HG02981 (cell line): ENCODE results near the gene STON2.

Source experiments
- ATAC-seq: cut with Tn5 transposase; IDR thresholded peaks from one replicate; pipeline ENCODE4 v1.9.1; 2021; ENCODE audit warnings: mild to moderate bottlenecking, moderate library complexity; ENCODE audit not compliant: unreplicated experiment

Gene STON2

GRCh38 chr14:81340201-81340600, 59.9 kb downstream of the STON2 start:
- ATAC-seq: no peak

DNA sequence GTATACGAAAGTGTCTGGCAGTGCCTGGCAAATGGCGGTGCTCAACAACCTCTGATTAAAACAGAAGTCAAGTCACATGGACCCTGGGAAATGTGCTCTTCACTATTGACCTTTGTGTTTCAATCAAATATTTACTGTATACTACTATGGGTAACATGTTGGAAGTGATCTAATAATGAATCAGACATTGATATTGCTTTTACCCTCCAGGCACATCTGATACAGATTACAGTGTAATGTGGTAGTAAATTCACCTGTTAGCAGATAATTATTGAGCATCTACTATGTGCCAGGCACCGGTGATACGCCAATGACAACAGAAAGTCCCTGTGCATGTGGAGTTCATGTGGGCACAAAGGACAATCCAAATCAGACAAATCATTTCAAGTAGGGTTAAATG, 63.1 kb downstream of the STON2 start:
- ATAC-seq: no peak

DNA sequence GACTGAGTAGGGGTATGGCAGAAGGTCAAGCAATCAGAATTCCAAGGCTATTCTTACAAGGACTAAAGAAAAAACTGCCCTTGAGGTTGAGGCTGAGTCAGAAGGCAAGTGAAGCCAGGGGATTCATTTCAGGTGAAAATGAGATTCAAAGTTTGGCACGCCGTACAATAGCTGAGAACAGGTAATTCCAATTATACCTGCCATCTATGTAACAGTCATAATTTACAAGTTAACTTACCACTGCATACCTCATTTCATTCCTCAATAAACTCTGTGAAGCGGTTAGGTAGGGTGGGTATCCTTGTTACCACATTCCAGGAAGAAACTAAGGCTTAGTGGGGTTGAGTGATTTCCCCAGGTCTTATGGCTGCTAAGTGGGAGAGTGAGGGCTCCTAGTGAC, 64.1 kb downstream of the STON2 start:
- ATAC-seq: no peak

DNA sequence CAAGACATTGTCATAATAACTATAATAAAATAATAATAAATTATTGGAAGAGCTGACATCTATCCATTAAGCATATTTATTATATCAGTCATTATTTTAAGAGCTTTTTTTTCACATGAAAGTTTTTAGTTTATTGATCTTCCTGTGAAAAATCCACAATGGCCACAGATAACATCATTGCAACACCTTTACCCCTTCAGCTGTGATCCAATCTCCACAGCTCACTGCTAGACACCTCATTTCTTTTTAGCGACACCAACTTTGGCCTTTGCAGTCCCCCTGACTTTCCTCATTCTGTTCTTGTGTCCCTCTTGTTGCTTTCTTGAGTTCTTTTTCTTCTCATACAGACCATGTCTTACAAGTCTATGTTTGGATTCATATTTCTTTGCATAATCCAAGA, 67.4 kb downstream of the STON2 start:
- no peak for ATAC-seq

- no peak for ATAC-seq
These were observed 68.7 kb downstream of the STON2 start for GRCh38 chr14:81331229-81332021.

DNA sequence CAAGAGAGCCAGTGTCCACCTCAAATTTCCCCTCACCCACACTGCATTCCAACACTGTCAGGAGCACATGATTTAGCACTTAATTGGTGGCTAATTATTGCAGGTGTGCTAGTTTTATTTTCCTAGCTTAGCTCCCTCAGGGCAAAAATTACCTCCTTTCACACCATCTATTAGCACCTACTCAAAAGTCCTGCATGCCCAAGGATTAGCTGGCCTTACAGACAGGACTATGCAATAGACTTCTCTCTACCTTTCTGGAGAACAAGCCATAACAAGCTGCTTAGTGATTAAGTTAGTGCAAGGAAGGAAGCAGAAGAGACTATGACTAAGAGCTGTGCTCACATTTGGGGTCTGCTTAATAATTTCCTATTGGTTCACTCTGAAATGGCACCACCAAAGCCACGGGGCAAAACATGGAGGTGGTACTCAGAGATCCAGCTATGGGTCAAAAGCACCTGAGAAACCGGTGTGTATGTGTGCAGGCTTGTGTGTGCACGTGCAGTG, 69.5 kb downstream of the STON2 start:
- no peak for ATAC-seq

DNA sequence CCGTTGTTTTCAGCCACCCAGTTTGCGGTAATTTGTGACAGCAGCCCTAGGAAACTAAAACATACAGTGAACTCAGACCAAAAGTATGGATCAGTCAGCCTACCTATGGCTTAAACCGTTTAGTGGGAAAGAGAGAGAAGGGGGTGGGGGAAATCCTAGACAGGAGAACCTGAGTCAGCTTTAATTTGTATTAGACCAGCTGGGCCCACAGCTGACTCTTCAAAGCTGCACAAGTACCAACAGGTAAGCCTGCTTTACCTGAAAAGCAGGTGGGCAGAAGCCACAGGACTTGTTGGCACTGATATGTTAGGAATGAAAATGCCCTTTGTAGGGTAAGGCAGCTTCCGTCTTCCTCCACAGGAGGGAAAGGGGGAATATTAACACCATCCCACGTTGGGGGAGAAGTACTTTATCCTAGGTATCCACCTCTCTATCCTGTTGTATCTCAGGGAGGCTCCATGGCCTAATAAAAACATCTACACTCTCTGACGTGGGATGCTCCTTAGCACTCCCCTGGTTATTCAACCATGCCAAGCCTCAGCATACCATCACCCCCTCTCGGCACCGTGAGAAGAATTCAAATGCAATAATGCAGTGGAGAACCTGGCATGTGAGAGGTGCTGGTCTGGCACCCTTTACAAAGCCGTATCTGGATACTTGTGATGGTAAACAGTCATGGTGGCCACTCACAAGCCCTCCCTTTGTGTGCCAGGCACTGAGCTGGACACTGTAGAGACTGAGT, 70.3 kb downstream of the STON2 start:
- no peak for ATAC-seq

DNA sequence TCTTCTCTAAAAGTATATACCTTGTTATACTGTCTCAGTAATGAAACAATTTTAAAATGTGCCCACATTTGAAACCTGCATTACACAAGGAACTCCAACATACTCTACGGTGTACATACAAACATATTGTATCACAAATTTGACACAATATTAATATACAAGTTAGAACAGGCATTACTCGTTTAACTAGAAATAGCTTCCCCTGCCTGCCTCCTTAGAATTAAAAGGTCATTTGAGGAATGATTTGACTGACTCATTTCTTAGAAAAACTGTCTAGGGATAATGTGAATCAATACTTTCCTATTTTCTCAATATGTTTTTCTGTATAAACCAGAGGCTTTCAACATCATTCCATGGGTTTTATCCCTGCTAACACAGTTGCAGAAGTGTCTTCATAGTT, 73.7 kb downstream of the STON2 start:
- no peak for ATAC-seq

GRCh38 chr14:81324011-81324410, 76.1 kb downstream of the STON2 start:
- no peak for ATAC-seq

GRCh38 chr14:81323093-81323492, 77.0 kb downstream of the STON2 start:
- no peak for ATAC-seq

DNA sequence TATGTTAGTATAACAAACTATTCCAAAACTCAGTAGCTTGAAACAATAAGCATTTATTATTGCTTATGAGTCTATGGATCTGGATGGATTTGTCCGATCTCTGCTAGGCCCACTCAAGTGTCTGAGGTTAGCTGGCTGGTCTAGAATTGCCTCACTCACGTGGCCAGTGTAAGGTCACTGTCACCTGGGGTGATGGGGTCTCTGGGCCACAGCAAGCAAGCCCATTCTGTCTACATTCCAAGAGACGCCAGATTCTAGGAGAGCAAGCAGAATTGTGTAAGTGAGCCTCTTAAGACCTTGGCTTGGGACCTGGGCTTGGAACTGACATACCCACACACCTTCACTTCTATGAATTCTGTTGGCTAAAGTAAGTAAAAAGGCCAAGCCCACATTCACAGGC, 80.2 kb downstream of the STON2 start:
- no peak for ATAC-seq

- ATAC-seq: no peak
These were observed 80.8 kb downstream of the STON2 start for GRCh38 chr14:81319314-81319713.

GRCh38 chr14:81315341-81315740, 84.8 kb downstream of the STON2 start:
- no peak for ATAC-seq

DNA sequence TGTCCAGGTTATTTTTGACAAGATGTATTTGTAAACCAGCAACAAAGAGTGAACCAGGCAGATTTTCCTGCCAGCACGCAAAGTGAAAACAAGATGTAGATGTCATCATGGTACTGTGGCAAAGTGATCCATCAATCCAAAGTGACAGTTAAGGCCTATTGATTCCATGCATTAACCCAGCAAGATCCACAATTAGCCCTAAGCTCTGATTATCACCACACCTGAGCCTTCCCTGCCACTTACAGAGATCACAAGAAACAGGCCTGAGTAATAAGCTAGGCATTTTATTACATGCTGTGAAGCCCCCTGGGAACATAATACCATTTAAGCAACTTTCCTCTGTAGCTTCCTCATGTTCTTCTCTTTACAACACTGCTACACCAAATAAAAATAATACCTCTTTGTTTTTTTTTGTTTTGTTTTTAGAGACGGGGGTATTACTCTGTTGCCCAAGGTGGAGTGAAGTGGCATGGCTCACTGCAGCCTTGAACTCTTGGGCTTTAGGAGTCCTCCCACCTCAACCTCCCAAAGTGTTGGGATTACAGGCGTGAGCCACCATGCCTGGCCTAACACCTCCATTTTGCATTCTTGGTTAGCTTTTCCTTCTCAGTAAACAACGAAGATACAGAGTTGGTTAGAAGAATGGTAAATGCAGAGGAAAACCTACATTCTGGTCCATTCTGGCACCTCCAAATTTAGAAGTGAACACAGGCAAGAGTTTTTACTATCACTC, 85.5 kb downstream of the STON2 start:
- ATAC-seq: no peak

DNA sequence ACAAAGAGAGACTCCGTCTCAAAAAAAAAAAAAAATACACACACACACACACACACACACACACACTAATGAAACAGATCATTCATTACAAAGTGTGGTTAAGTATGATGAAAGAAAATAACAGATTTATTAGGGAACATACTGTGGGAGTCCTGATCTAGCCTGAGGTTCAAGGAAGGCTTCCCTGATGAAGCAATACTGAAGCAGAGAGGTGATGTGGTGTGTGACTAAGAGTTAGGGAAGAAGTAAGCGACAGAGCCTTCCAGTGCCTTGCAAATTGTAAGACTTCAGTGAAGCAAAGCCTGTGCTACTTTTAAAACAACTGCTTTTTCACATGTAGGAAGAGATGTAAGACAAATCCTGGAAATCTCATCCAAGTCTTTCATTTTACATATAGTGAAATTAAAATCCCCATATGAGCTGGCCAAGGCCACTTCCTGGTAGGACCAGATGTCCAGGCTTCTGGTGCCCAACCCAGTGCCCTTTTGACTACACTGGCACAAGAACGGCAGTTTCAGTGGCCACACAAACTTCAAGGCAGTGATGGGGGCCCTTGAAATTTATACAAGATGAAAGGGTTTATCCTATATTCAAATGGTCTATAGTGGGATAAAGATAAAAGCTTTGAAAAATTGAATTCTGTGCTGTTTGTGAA, 86.2 kb downstream of the STON2 start:
- ATAC-seq: no peak

DNA sequence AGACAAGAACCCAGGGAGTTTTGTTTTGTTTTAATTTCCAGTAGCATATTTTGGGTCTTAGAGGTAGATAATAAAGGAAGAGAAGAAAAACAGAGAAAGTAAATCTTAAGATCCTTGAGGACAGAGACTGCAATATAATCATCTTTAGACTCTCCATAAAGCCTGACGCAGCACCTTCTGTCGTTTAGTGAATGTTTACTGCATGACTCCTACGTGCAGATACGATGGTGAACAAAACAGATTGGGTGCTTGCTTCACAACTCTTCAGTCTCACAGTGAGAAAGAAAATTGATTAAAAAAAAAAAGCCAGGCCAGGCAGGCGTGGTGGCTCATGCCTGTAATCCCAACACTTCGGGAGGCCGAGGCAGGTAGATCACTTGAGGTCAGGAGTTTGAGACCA, 86.9 kb downstream of the STON2 start:
- ATAC-seq: no peak

DNA sequence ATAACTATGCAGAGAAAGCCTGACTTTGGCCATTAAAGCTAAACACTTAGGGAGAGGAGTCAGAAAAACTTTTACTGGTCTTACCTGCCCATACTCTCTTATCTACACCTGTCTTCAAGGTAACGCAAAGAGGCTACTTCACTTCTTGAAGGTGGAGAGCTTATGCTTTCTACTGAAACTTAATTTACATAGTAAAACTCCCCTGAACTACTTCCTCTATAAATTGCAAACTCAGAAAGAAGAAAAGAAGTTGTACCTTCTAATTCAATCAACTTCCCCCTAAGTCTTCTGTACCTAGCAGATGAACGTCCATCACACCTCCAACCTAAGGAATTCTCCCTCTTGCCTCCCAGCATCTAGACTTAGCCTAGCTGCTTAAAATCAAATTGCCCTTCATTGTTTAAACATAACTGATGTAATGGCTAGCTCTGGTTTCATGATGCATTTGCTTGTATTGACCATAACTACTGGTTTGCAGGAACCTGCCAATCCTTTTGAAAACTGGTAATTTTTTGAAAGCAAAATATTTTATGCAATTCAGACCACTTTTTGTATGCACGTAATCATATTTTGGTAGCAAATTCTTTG, 87.7 kb downstream of the STON2 start:
- no peak for ATAC-seq

DNA sequence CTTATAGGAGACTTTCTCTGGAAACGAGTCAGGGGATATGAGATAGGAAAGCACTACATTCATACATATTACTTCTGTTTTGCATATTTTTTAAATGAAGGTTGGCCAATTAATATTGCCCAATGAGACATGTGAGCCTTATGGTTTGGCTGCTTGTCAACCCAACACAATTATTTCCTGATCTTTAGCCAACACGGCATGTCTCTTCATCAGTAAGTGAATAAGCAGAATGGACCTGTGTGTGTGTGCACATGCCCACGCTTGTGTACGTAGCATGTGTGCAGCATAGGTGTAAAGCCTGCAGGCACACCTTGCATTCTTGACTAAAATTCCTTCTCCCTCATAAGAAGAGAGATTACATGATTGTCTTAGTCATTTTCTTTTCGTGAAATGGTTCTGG, 88.3 kb downstream of the STON2 start:
- ATAC-seq: no peak

GRCh38 chr14:81311141-81311540, 89.0 kb downstream of the STON2 start:
- no peak for ATAC-seq

- ATAC-seq: no peak
These were observed 89.5 kb downstream of the STON2 start for GRCh38 chr14:81310606-81311005.

DNA sequence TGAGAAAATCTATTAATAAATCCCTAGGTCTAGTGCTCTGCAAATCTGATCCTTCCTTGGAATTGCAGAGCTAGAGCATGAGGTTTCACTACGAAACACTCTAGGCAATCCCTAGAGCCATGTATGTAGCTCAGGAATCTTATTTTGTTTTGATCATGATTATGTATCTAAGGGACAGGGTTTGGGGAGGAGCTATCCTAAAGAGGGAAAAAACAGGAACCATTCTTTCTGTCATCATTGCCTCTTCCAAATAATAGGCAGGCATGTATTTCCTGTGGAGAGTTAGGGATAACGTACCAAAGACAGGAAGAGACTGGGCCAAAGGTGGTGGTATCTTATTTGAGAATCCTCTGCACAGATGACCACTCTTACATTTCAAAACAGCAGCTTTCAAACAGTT, 90.6 kb downstream of the STON2 start:
- ATAC-seq: no peak
